DOHH2 (cell line): Measurements from ENCODE around the gene HK3.

Experiments used
- H3F3A ChIP-seq: fragments of 200-600 bp; sonication (generic), shearing (Covaris generic); 2 replicates; pipeline ENCODE4 v1.6.0; 2016; ENCODE audit warnings: antibody characterized with exemption, mild to moderate bottlenecking; ENCODE audit not compliant: control insufficient read depth, insufficient read depth
- H3K27ac ChIP-seq: fragments of 200-600 bp; sonication (generic); 2 replicates; pipeline ENCODE4 v1.5.1; 2014; ENCODE audit warnings: low read depth, mild to moderate bottlenecking, low read length, moderate library complexity
- H3K27me3 ChIP-seq: fragments of 200-600 bp; sonication (generic); 2 replicates; pipeline ENCODE4 v1.6.1; 2014; ENCODE audit warnings: mild to moderate bottlenecking, low read length, mixed read lengths; ENCODE audit not compliant: control insufficient read depth
- H3K36me3 ChIP-seq: fragments of 200-600 bp; sonication (generic); 2 replicates; pipeline ENCODE4 v1.6.1; 2014; ENCODE audit warnings: mild to moderate bottlenecking, low read length, moderate library complexity, mixed read lengths; ENCODE audit not compliant: control insufficient read depth
- H3K4me1 ChIP-seq: fragments of 200-600 bp; sonication (generic); 2 replicates; pipeline ENCODE4 v1.6.1; 2014; ENCODE audit warnings: mild to moderate bottlenecking, low read length, mixed read lengths; ENCODE audit not compliant: control insufficient read depth
- H3K4me2 ChIP-seq: fragments of 200-600 bp; sonication (generic); 2 replicates; pipeline ENCODE4 v1.6.0; 2014; ENCODE audit warnings: mild to moderate bottlenecking, low read length, moderate library complexity
- H3K4me3 ChIP-seq: fragments of 200-600 bp; sonication (generic); 2 replicates; pipeline ENCODE4 v1.5.1; 2014; ENCODE audit warnings: mild to moderate bottlenecking, low read length, mixed read lengths
- H3K79me2 ChIP-seq: fragments of 200-600 bp; sonication (generic); 2 replicates; pipeline ENCODE4 v1.6.1; 2014; ENCODE audit warnings: mild to moderate bottlenecking, low read length, mixed read lengths; ENCODE audit not compliant: control insufficient read depth
- H3K9me2 ChIP-seq: fragments of 200-600 bp; sonication (generic); replicated peaks from 2 replicates; pipeline ENCODE4 v1.6.1; 2014; ENCODE audit warnings: mild to moderate bottlenecking, low read length, mixed read lengths; ENCODE audit not compliant: control insufficient read depth
- H3K9me3 ChIP-seq: fragments of 200-600 bp; sonication (generic); 2 replicates; pipeline ENCODE4 v1.6.1; 2014; ENCODE audit warnings: antibody characterized with exemption, low read length, mixed read lengths; ENCODE audit not compliant: control insufficient read depth, insufficient read depth
- H4K20me1 ChIP-seq: fragments of 200-600 bp; sonication (generic); 2 replicates; pipeline ENCODE4 v1.6.0; 2014; ENCODE audit warnings: low read depth, mild to moderate bottlenecking, antibody characterized with exemption, low read length, moderate library complexity; ENCODE audit not compliant: control insufficient read depth, insufficient read depth
- EZH2phosphoT487 ChIP-seq: fragments of 200-600 bp; sonication (generic); IDR thresholded peaks from 2 replicates; pipeline ENCODE4 v1.6.1; 2017; ENCODE audit warnings: borderline replicate concordance, mild to moderate bottlenecking, antibody characterized with exemption, low read length, moderate library complexity, mixed read lengths
- TF ChIP-seq, protein P1 (sequence below): fragments of 200-600 bp; sonication (generic); IDR thresholded peaks from one replicate; pipeline ENCODE4 v1.5.1; 2014; ENCODE audit warnings: antibody characterized with exemption, mild to moderate bottlenecking, low read depth, low read length; ENCODE audit not compliant: poor library complexity, severe bottlenecking

The HK3 gene

GRCh38 chr5:176882567-176882903, 16.6 kb downstream of the HK3 start:
- H3K27ac ChIP-seq = no peak overlapping the region
- TF ChIP-seq, protein P1, sequence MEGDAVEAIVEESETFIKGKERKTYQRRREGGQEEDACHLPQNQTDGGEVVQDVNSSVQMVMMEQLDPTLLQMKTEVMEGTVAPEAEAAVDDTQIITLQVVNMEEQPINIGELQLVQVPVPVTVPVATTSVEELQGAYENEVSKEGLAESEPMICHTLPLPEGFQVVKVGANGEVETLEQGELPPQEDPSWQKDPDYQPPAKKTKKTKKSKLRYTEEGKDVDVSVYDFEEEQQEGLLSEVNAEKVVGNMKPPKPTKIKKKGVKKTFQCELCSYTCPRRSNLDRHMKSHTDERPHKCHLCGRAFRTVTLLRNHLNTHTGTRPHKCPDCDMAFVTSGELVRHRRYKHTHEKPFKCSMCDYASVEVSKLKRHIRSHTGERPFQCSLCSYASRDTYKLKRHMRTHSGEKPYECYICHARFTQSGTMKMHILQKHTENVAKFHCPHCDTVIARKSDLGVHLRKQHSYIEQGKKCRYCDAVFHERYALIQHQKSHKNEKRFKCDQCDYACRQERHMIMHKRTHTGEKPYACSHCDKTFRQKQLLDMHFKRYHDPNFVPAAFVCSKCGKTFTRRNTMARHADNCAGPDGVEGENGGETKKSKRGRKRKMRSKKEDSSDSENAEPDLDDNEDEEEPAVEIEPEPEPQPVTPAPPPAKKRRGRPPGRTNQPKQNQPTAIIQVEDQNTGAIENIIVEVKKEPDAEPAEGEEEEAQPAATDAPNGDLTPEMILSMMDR = no peak
- no peak for TF ChIP-seq EZH2phosphoT487
- H3K36me3 ChIP-seq = no peaks in the 10 kb centered on the region
- H3K4me1 ChIP-seq = no peaks in the 10 kb centered on the region
- no peak overlapping the region for H3K4me3 ChIP-seq
- no peaks in the 10 kb centered on the region for H3K27me3 ChIP-seq
- H3K9me2 ChIP-seq = no peaks in the 10 kb centered on the region
- no peak overlapping the region for H3K4me2 ChIP-seq
- H3K9me3 ChIP-seq = no peaks in the 10 kb centered on the region
- H3K79me2 ChIP-seq = no peaks in the 10 kb centered on the region
- no peaks in the 10 kb centered on the region for H4K20me1 ChIP-seq
- no peaks in the 10 kb centered on the region for H3F3A ChIP-seq

DNA sequence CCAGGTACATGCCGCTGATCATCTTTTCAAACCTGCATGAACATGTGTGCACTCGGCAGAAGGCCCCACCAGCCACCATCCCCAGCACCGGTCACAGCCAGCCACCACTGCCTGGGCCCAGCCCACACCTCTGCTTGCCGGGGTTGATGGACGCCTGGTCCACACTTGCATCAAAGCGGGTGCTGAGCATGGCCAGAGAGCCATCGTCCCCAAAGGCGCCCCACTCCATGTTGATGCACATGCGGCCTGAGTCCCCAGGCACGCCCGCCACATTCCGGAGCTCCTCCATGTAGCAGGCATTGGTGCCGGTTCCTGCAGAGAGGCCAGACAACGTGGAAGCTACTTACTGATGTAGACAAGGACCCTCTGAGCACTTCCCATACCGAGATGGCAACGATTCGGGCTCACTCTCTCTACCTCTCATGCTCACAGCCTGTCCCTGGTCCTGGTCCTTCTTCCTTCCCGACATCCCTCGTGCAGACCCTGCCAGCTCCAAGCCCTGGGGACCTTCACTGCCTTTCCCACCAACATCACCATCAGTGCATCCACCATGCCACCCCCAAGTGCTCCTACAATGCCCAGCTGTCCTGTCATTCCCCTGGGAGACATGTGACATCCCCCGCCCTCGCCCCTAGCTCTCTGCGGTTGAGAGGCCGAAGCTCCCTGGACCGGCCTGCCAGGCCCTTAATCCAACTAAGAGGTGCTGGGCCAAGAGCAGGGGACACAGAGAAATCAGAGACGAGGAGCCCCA, 17.2 kb downstream of the HK3 start:
- TF ChIP-seq, protein P1 = no peak
- no peak for TF ChIP-seq EZH2phosphoT487
- H4K20me1 ChIP-seq = no peaks in the 10 kb centered on the region
- no peaks in the 10 kb centered on the region for H3K4me1 ChIP-seq
- no peaks in the 10 kb centered on the region for H3F3A ChIP-seq
- no peaks in the 10 kb centered on the region for H3K79me2 ChIP-seq
- no peaks in the 10 kb centered on the region for H3K9me3 ChIP-seq
- H3K4me2 ChIP-seq = no peak overlapping the region
- no peak overlapping the region for H3K4me3 ChIP-seq
- H3K27me3 ChIP-seq = no peaks in the 10 kb centered on the region
- no peaks in the 10 kb centered on the region for H3K9me2 ChIP-seq
- no peaks in the 10 kb centered on the region for H3K36me3 ChIP-seq
- H3K27ac ChIP-seq = no peak overlapping the region

GRCh38 chr5:176881021-176881749, 18.0 kb downstream of the HK3 start:
- no peak overlapping the region for H3K27ac ChIP-seq
- H3K9me3 ChIP-seq = no peaks in the 10 kb centered on the region
- H3K79me2 ChIP-seq = no peaks in the 10 kb centered on the region
- H4K20me1 ChIP-seq = no peaks in the 10 kb centered on the region
- H3F3A ChIP-seq = no peaks in the 10 kb centered on the region
- no peaks in the 10 kb centered on the region for H3K4me1 ChIP-seq
- H3K9me2 ChIP-seq = no peaks in the 10 kb centered on the region
- no peaks in the 10 kb centered on the region for H3K27me3 ChIP-seq
- TF ChIP-seq, protein P1 = no peak
- TF ChIP-seq EZH2phosphoT487 = no peak
- no peaks in the 10 kb centered on the region for H3K36me3 ChIP-seq
- H3K4me3 ChIP-seq = no peak overlapping the region
- no peak overlapping the region for H3K4me2 ChIP-seq
